ENCODE data around the gene ARHGAP33. TPM values are rescaled to one million over a fixed set of nuclear protein-coding genes. Genes with fewer than 3 reads are reported as not detected.

The ARHGAP33 gene
- total and polyA plus RNA-seq, 8 donors: 11.4 to 35.6 (median 27.5) TPM

- no peak for TF ChIP-seq CTCF (IDR thresholded peaks at IDR 0.05)
- H3K36me3 ChIP-seq: peaks cover 0 to 25% of the 10 kb centered on the region in 2 donors
- ATAC-seq (no peak), DNase-seq (no peak)
- no peaks in the 10 kb centered on the region for H3K27me3 ChIP-seq
- H3K9me3 ChIP-seq: no peaks in the 10 kb centered on the region
- H3K4me1 ChIP-seq: peaks cover 0 to 17% of the 10 kb centered on the region in 2 donors
- no peak overlapping the region for H3K27ac ChIP-seq
- H3K4me3 ChIP-seq: peak overlapping the region; percentile 86 to 93
- intact Hi-C loops (cut with DNase I): no loop called here
Observed at GRCh38 chr19:35776102-35776788, 881 bp downstream of the ARHGAP33 start.

- Histone ChIP-seq H3K27me3 (no peaks in the 10 kb centered on the region), H3K4me3 (no peak overlapping the region), H3K27ac (no peak overlapping the region), H3K36me3 (peaks cover 0 to 35% of the 10 kb centered on the region in 2 donors), H3K4me1 (peaks cover 0 to 17% of the 10 kb centered on the region in 2 donors), H3K9me3 (no peaks in the 10 kb centered on the region)
- intact Hi-C loops (cut with DNase I): no loop called here
- TF ChIP-seq CTCF (IDR thresholded peaks at IDR 0.05): no peak
- ATAC-seq (no peak), DNase-seq (no peak)
Observed at GRCh38 chr19:35777086-35777841, 1.9 kb downstream of the ARHGAP33 start.

GRCh38 chr19:35777961-35778360 is 2.6 kb downstream of the ARHGAP33 start:
- ATAC-seq (no peak), DNase-seq (no peak)
- H3K36me3 ChIP-seq: peaks cover 0 to 42% of the 10 kb centered on the region in 2 donors
- H3K4me3 ChIP-seq: no peak overlapping the region
- H3K27me3 ChIP-seq: no peaks in the 10 kb centered on the region
- H3K9me3 ChIP-seq: no peaks in the 10 kb centered on the region
- intact Hi-C loops (cut with DNase I): no loop called here
- no peak overlapping the region for H3K27ac ChIP-seq
- H3K4me1 ChIP-seq: peaks cover 0 to 17% of the 10 kb centered on the region in 2 donors
- no peak for TF ChIP-seq CTCF (IDR thresholded peaks at IDR 0.05)

- H3K27me3 ChIP-seq: no peaks in the 10 kb centered on the region
- H3K4me3 ChIP-seq: no peak overlapping the region
- DNase-seq (no peak), ATAC-seq (no peak)
- no peak overlapping the region for H3K27ac ChIP-seq
- peaks cover 0 to 17% of the 10 kb centered on the region in 2 donors for H3K4me1 ChIP-seq
- peaks cover 0 to 45% of the 10 kb centered on the region in 2 donors for H3K36me3 ChIP-seq
- no peaks in the 10 kb centered on the region for H3K9me3 ChIP-seq
- TF ChIP-seq CTCF (IDR thresholded peaks at IDR 0.05): no peak
- intact Hi-C loops (cut with DNase I): no loop called here
Observed at GRCh38 chr19:35779033-35779432, 3.7 kb downstream of the ARHGAP33 start.

GRCh38 chr19:35780058-35780457 is 4.7 kb downstream of the ARHGAP33 start:
- intact Hi-C loops (cut with DNase I): no loop called here
- no peak for TF ChIP-seq CTCF (IDR thresholded peaks at IDR 0.05)
- ATAC-seq (no peak), DNase-seq (peak in 1 of 4 donors; percentile 75)
- Histone ChIP-seq H3K4me1 (peaks cover 0 to 9% of the 10 kb centered on the region in 2 donors), H3K27me3 (no peaks in the 10 kb centered on the region), H3K4me3 (no peak overlapping the region), H3K9me3 (no peaks in the 10 kb centered on the region), H3K27ac (no peak overlapping the region), H3K36me3 (peaks cover 0 to 51% of the 10 kb centered on the region in 2 donors)
